Psoas muscle (tissue), 8 donors: ENCODE results near the gene MYOCD. TPM values are rescaled to one million over a fixed set of nuclear protein-coding genes. Genes with fewer than 3 reads are reported as not detected.

ENCODE experiments used
- ATAC-seq, 4 donors: fragments of 200-7000 bp; cut with Tn5 transposase; one replicate each; pipeline ENCODE4 v1.9.1; 2020; ENCODE audit warnings: moderate library complexity in 3 of 4, mild to moderate bottlenecking in 2 of 4
- DNase-seq, 2 donors: peaks; one replicate each; pipeline ENCODE4 v3.0.0-alpha.2; 2020
- H3K27ac ChIP-seq: fragments of 200-600 bp; one replicate; pipeline ENCODE4 v1.8.0; 2022
- H3K27me3 ChIP-seq, 3 donors: fragments of 200-600 bp in 1 of 3; one replicate each; pipeline versions ENCODE4 v1.6.1 to v1.8.0; 2013 to 2022; ENCODE audit warnings: low read length in 2 of 3, mild to moderate bottlenecking in 2 of 3, moderate library complexity in 1 of 3; ENCODE audit not compliant: insufficient read depth in 3 of 3
- H3K36me3 ChIP-seq, 2 donors: fragments of 200-600 bp in 1 of 2; one replicate each; pipeline versions ENCODE4 v1.6.1 to v1.8.0; 2013 to 2022; ENCODE audit warnings: low read depth in 1 of 2, mild to moderate bottlenecking in 1 of 2, moderate library complexity in 1 of 2; ENCODE audit not compliant: insufficient read depth in 1 of 2
- H3K4me1 ChIP-seq: fragments of 200-600 bp; one replicate; pipeline ENCODE4 v1.8.0; 2022
- H3K4me3 ChIP-seq: fragments of 200-600 bp; one replicate; pipeline ENCODE4 v1.8.0; 2022; ENCODE audit warnings: mild to moderate bottlenecking
- H3K9me3 ChIP-seq: fragments of 200-600 bp; one replicate; pipeline ENCODE4 v1.8.0; 2022
- WGBS, 3 donors: extraction: QIAGEN DNeasy Blood & Tissue Kit; methylation state at CpG; one replicate each; pipeline versions ENCODE4 v1.1.6 to v1.1.7; 2013; 5-methylcytosine and 5-hydroxymethylcytosine counted together
- intact Hi-C, 2 donors: fragments of 100-400 bp; cut with DNase I; formaldehyde crosslinking; loops; one replicate each; pipeline versions ENCODE4 v1.11.0 to v1.14.2; 2022
- long read RNA-seq, 2 donors: library from polyadenylated mRNA; unstranded; transcript quantifications; one replicate each; pipeline ENCODE4 v2.0.0, GENCODE V29; 2021
- polyA plus RNA-seq, 3 donors: library from polyadenylated mRNA; stranded (reverse); fragments of 200-250 nt; gene quantifications; one replicate each; pipeline ENCODE4 v1.2.3, GENCODE V29; 2013
- total RNA-seq, 4 donors: library from RNA; stranded (reverse); fragmentation: NEBNext Ultra II Directional in 2 of 4; extraction: Animal tissue kit (Norgen Biotek cat#: 25700) in 2 of 4; gene quantifications; one replicate each; pipeline versions ENCODE4 v1.2.1 to v1.2.4, GENCODE V29; 2021 to 2023
- TF ChIP-seq, protein P1 (sequence below): fragments of 200-600 bp; IDR thresholded peaks from one replicate; pipeline ENCODE4 v1.8.0; 2022; ENCODE audit warnings: antibody characterized with exemption
- donor health status: healthy with polysubstance abuse.
- donor health status: DM: no; HTN: no; CAD: no; lungs with moderate emphysema.
- donor health status: Bipolar disorder and iron deficiency.
- donor health status: healthy.
- donor health status: DM: yes; HTN: yes; CAD: no.
- donor health status: DM: no; HTN: no; CAD: no.
- donor health status: DM: no; HTN: no; CAD: no.
- donor health status: DM: yes; HTN: yes; CAD: no.

Gene MYOCD
- 1 to 10 TPM in 1 of 4 donors, under 1 TPM in 3; 0.22 to 1.2 (median 0.62) TPM for total RNA-seq
- under 1 TPM; 0.04 to 0.19 (median 0.10) TPM for polyA plus RNA-seq
- long read RNA-seq, donor 1, partial matches to known transcripts: 1 of 1 reads
- long read RNA-seq, donor 1, other reads (novel, unspliced or antisense): 0 of 1 reads
- long read RNA-seq, donor 2: 0 reads

DNA sequence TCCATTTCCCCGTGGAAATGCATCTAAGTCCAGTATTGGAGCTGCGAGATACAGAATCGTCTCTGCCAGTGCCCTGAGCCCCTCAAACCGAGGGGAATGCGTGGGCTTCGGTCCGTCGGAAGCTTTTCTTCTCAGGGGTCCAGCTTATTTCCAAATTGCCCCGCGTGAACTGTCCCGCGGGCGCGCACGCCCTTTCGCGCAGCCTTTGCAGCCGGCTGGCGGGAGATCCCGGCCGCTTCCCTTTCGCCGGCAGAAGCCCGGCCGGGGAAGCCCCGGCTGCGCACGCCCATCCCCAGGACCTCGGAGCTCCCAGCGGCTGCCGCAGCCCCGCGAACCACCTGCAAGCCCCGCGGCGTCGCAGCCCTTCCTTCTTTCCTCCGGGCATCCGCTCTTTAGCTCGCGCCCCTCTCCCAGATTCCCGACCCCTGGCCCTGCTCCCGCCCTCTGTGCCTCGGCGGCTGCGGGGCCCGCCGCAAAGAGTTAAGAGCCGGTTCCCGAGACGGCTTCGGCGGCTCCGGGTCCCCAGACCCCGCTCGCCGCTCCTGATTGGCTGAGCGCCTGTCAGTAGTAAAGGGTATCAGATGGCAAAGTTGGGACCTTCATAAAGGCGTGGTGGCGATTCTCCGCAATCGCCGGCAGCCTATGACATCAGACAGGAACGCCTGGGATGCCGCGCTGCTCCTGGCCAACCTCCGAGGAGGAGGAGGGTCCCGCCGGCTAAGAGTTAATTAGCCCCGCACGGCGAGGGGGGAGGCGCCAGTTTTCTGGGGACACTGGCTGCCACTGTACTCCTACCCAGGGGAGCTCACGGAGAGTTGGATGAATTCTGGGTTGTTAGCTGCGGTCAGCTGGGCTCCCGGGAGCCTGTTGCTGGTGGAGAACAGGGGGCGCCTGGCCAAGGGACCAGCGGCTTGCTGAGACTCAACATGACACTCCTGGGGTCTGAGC is at the start of gene MYOCD:
MYOCD (plus strand) TSS at position 628 of the 948 bp plus-strand sequence; CDS start at position 927, 299 bp downstream.
- intact Hi-C loops: loop anchor here (10.0 kb wide), 2 partner anchors 151 to 339 kb away; no protein-coding TSS in a partner anchor
- no peaks in the 10 kb centered on the region for H3K4me1 ChIP-seq
- no peak within 1 kb of the TSS for H3K27ac ChIP-seq
- DNase-seq: peak; percentile 15 to 61
- TF ChIP-seq, protein P1, sequence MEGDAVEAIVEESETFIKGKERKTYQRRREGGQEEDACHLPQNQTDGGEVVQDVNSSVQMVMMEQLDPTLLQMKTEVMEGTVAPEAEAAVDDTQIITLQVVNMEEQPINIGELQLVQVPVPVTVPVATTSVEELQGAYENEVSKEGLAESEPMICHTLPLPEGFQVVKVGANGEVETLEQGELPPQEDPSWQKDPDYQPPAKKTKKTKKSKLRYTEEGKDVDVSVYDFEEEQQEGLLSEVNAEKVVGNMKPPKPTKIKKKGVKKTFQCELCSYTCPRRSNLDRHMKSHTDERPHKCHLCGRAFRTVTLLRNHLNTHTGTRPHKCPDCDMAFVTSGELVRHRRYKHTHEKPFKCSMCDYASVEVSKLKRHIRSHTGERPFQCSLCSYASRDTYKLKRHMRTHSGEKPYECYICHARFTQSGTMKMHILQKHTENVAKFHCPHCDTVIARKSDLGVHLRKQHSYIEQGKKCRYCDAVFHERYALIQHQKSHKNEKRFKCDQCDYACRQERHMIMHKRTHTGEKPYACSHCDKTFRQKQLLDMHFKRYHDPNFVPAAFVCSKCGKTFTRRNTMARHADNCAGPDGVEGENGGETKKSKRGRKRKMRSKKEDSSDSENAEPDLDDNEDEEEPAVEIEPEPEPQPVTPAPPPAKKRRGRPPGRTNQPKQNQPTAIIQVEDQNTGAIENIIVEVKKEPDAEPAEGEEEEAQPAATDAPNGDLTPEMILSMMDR: no peak
- WGBS, 3 donors: 0 to 1% (median 1%) methylated on average over 73 to 78 of the region's 78 CpGs
- H3K9me3 ChIP-seq: no peaks in the 10 kb centered on the region
- no peaks in the 10 kb centered on the region for H3K36me3 ChIP-seq
- H3K4me3 ChIP-seq: peak within 1 kb of the TSS; percentile 61
- peaks cover 0 to 29% (median 8%) of the 10 kb centered on the region in 3 donors for H3K27me3 ChIP-seq
- no peak for ATAC-seq

- H3K9me3 ChIP-seq: no peaks in the 10 kb centered on the region
- WGBS, 3 donors: 77 to 86% (median 85%) methylated on average over 2 of the region's 2 CpGs
- H3K4me1 ChIP-seq: no peaks in the 10 kb centered on the region
- TF ChIP-seq, protein P1: no peak
- H3K36me3 ChIP-seq: no peaks in the 10 kb centered on the region
- ATAC-seq (no peak), DNase-seq (no peak)
- intact Hi-C loops: no loop called here
- H3K4me3 ChIP-seq: no peak overlapping the region
- no peak overlapping the region for H3K27ac ChIP-seq
- H3K27me3 ChIP-seq: peaks cover 0 to 2% (median 0%) of the 10 kb centered on the region in 3 donors
Observed at GRCh38 chr17:12616161-12616560, 49.5 kb upstream of the MYOCD start.

- H3K27ac ChIP-seq: no peak overlapping the region
- 85 to 91% (median 88%) methylated on average over 2 of the region's 2 CpGs for WGBS, 3 donors
- no peak overlapping the region for H3K4me3 ChIP-seq
- intact Hi-C loops: no loop called here
- no peaks in the 10 kb centered on the region for H3K4me1 ChIP-seq
- ATAC-seq (no peak), DNase-seq (no peak)
- TF ChIP-seq, protein P1: no peak
- no peaks in the 10 kb centered on the region for H3K9me3 ChIP-seq
- peaks cover 0 to 3% (median 0%) of the 10 kb centered on the region in 3 donors for H3K27me3 ChIP-seq
- H3K36me3 ChIP-seq: no peaks in the 10 kb centered on the region
Observed at GRCh38 chr17:12618557-12618956, 47.1 kb upstream of the MYOCD start.

- DNase-seq: no peak
Observed at GRCh38 chr17:12619459-12620199, 46.1 kb upstream of the MYOCD start.

More at GRCh38 chr17:12619459-12620199, 46.1 kb upstream of the MYOCD start:
- no peaks in the 10 kb centered on the region for H3K36me3 ChIP-seq
- H3K4me3 ChIP-seq: no peak overlapping the region
- TF ChIP-seq, protein P1: no peak
- intact Hi-C loops: no loop called here
- no peak overlapping the region for H3K27ac ChIP-seq
- 43 to 57% (median 51%) methylated on average over 7 of the region's 7 CpGs for WGBS, 3 donors
- H3K27me3 ChIP-seq: peaks cover 0 to 3% (median 0%) of the 10 kb centered on the region in 3 donors
- no peaks in the 10 kb centered on the region for H3K4me1 ChIP-seq
- H3K9me3 ChIP-seq: no peaks in the 10 kb centered on the region
- no peak for ATAC-seq
